ENCODE data around the gene TMEM184A. TPM values are rescaled to one million over a fixed set of nuclear protein-coding genes. Genes with fewer than 3 reads are reported as not detected.

Gene TMEM184A
- total and polyA plus RNA-seq, 10 of the 15 experiments (the other 5 are each of a cell fraction or from before 2014, with no cell fraction given), result 0.04 to 0.15 TPM; not detected in 8

DNA sequence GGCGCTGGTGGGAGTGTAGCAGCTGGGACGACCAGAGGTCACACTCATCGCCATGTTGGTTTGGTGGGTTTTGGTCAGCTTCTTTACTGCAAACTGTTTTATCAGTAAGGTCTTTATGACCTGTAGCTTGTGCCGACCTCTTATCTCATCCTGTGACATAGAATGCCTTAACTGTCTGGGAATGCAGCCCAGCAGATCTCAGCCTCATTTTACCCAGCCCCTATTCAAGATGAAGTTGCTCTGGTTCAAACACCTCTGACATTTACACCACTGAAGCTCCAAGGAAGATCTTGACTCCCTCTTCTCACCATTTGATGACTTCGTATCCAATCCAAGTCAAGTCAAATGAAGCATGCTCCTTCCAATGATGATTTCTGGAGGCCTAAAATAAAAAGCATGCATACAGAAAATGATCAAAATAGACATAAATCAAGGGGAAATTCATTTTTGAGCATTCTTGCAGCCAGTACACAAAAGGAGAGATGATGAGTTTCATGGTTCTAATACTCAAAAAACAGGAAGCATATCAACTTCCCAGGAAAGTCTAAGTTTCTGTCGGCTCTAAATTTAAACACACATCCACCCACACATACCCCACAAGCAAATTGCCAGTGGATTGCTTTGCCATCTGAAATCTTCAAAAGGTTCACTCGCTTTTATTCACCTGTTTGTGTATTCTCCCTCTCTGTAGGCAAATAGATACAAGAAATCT lies 16.3 kb upstream of the TMEM184A start:
- Histone ChIP-seq H3K4me2 (ENCODE audit: control insufficient read depth, insufficient read depth) (no peak overlapping the region), H3K4me1 (ENCODE audit: control insufficient read depth, insufficient read depth, low read length) (no peaks in the 10 kb centered on the region; the same call in 1 of the 2 replicates), H3K79me2 (ENCODE audit: control insufficient read depth, insufficient read depth, low read length) (peaks cover 15% of the 10 kb centered on the region), H3K9ac (ENCODE audit: control insufficient read depth, insufficient read depth, low read length) (no peak overlapping the region), H3K36me3 (ENCODE audit: control insufficient read depth in 2 of 2, insufficient read depth in 2 of 2, low read length in 1 of 2) (peaks cover 4% of the 10 kb centered on the region in 2 experiments; a peak in 3 of 4 replicates), H4K20me1 (ENCODE audit: control insufficient read depth, insufficient read depth) (no peaks in the 10 kb centered on the region), H3K27ac (ENCODE audit: control insufficient read depth, insufficient read depth) (no peak overlapping the region), H2AFZ (ENCODE audit: control insufficient read depth, low read depth, low read length) (no peak overlapping the region), H3K4me3 (no peak overlapping the region), H3K27me3 (replicated peaks in 1 of 2; ENCODE audit: control insufficient read depth in 2 of 2, insufficient read depth in 2 of 2, low read length in 1 of 2) (no peaks in the 10 kb centered on the region), H3K9me3 (replicated peaks; ENCODE audit: control insufficient read depth, insufficient read depth, low read length) (no peaks in the 10 kb centered on the region)
- 76% methylated on average over 7 of the region's 7 CpGs for WGBS (ENCODE audit: insufficient coverage, insufficient replicate concordance, low lambda C conversion rate, missing lambda C conversion rate)
- in situ Hi-C loops (cut with MboI), result loop anchor here (5.0 kb wide), 2 partner anchors 640 to 780 kb away; partner anchors contain the start of gene EIF3B
- ChIA-PET RAD21 (ENCODE audit: unreplicated experiment) (no interaction called here), POLR2A (no interaction called here), SMC1A (ENCODE audit: uncharacterized antibody, unreplicated experiment) (no interaction called here), CTCF (no interaction called here)
- intact Hi-C loops (cut with micrococcal nuclease; ENCODE audit: unreplicated experiment), result no loop called here
- no peak for DNase-seq (ENCODE audit: low read depth, low spot score)
- no peak for TF ChIP-seq EP300 (IDR thresholded peaks at IDR 0.05; ENCODE audit: borderline replicate concordance in 1 of 2, control insufficient read depth in 1 of 2, low read depth in 2 of 2, low read length in 2 of 2)
- no peak for TF ChIP-seq SPI1 (IDR thresholded peaks at IDR 0.05; ENCODE audit: borderline replicate concordance, insufficient read depth, low read depth, low read length)
- TF ChIP-seq, protein P1, sequence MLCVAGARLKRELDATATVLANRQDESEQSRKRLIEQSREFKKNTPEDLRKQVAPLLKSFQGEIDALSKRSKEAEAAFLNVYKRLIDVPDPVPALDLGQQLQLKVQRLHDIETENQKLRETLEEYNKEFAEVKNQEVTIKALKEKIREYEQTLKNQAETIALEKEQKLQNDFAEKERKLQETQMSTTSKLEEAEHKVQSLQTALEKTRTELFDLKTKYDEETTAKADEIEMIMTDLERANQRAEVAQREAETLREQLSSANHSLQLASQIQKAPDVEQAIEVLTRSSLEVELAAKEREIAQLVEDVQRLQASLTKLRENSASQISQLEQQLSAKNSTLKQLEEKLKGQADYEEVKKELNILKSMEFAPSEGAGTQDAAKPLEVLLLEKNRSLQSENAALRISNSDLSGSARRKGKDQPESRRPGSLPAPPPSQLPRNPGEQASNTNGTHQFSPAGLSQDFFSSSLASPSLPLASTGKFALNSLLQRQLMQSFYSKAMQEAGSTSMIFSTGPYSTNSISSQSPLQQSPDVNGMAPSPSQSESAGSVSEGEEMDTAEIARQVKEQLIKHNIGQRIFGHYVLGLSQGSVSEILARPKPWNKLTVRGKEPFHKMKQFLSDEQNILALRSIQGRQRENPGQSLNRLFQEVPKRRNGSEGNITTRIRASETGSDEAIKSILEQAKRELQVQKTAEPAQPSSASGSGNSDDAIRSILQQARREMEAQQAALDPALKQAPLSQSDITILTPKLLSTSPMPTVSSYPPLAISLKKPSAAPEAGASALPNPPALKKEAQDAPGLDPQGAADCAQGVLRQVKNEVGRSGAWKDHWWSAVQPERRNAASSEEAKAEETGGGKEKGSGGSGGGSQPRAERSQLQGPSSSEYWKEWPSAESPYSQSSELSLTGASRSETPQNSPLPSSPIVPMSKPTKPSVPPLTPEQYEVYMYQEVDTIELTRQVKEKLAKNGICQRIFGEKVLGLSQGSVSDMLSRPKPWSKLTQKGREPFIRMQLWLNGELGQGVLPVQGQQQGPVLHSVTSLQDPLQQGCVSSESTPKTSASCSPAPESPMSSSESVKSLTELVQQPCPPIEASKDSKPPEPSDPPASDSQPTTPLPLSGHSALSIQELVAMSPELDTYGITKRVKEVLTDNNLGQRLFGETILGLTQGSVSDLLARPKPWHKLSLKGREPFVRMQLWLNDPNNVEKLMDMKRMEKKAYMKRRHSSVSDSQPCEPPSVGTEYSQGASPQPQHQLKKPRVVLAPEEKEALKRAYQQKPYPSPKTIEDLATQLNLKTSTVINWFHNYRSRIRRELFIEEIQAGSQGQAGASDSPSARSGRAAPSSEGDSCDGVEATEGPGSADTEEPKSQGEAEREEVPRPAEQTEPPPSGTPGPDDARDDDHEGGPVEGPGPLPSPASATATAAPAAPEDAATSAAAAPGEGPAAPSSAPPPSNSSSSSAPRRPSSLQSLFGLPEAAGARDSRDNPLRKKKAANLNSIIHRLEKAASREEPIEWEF (IDR thresholded peaks at IDR 0.05; ENCODE audit: insufficient replicate concordance, low read depth, low read length), result no peak
- no peak for TF ChIP-seq MTA3 (IDR thresholded peaks at IDR 0.05; ENCODE audit: borderline replicate concordance, low read length)
- TF ChIP-seq, protein P2, sequence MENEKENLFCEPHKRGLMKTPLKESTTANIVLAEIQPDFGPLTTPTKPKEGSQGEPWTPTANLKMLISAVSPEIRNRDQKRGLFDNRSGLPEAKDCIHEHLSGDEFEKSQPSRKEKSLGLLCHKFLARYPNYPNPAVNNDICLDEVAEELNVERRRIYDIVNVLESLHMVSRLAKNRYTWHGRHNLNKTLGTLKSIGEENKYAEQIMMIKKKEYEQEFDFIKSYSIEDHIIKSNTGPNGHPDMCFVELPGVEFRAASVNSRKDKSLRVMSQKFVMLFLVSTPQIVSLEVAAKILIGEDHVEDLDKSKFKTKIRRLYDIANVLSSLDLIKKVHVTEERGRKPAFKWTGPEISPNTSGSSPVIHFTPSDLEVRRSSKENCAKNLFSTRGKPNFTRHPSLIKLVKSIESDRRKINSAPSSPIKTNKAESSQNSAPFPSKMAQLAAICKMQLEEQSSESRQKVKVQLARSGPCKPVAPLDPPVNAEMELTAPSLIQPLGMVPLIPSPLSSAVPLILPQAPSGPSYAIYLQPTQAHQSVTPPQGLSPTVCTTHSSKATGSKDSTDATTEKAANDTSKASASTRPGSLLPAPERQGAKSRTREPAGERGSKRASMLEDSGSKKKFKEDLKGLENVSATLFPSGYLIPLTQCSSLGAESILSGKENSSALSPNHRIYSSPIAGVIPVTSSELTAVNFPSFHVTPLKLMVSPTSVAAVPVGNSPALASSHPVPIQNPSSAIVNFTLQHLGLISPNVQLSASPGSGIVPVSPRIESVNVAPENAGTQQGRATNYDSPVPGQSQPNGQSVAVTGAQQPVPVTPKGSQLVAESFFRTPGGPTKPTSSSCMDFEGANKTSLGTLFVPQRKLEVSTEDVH (IDR thresholded peaks at IDR 0.05; ENCODE audit: low read depth, partially characterized antibody), result no peak
- no peak for TF ChIP-seq NRF1 (conservative IDR thresholded peaks at IDR 0.05; ENCODE audit: low read depth, low read length)
- TF ChIP-seq ZNF207 (IDR thresholded peaks at IDR 0.05; ENCODE audit: borderline replicate concordance), result no peak
- TF ChIP-seq TARDBP (IDR thresholded peaks at IDR 0.05; ENCODE audit: borderline replicate concordance), result no peak
- TF ChIP-seq HDAC6 (IDR thresholded peaks at IDR 0.05; ENCODE audit: unreplicated experiment), result no peak
- no peak for TF ChIP-seq BCL11A (IDR thresholded peaks at IDR 0.05; ENCODE audit: low read depth, low read length)
- TF ChIP-seq, protein P3, sequence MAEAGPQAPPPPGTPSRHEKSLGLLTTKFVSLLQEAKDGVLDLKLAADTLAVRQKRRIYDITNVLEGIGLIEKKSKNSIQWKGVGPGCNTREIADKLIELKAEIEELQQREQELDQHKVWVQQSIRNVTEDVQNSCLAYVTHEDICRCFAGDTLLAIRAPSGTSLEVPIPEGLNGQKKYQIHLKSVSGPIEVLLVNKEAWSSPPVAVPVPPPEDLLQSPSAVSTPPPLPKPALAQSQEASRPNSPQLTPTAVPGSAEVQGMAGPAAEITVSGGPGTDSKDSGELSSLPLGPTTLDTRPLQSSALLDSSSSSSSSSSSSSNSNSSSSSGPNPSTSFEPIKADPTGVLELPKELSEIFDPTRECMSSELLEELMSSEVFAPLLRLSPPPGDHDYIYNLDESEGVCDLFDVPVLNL (IDR thresholded peaks at IDR 0.05; ENCODE audit: low read depth, low read length), result no peak
- TF ChIP-seq NR2C1 (IDR thresholded peaks at IDR 0.05), result no peak
- no peak for TF ChIP-seq CREM (IDR thresholded peaks at IDR 0.05; ENCODE audit: low read depth)
- TF ChIP-seq PAX5 (IDR thresholded peaks at IDR 0.05; ENCODE audit: borderline replicate concordance, low read depth, low read length), result no peak
- no peak for TF ChIP-seq SP1 (IDR thresholded peaks at IDR 0.05; ENCODE audit: low read depth, low read length)
- no peak for ATAC-seq
- FAIRE-seq, result no peak
- no TSS peak for BruUV-seq (replicated peaks)

Data from GM12878 (cell line).